Measurements from ENCODE around the gene ADGRG4.
"Not testable (repeated sequence)": the region's sequence is repeated elsewhere in the genome, so short reads cannot be mapped to it uniquely, and the experiment has no call there.

Gene ADGRG4

GRCh38 chrX:136431625-136432024 is 130.9 kb downstream of the ADGRG4 start:
- no peak overlapping the region for H3K4me3 ChIP-seq (replicated peaks; ENCODE audit: low read depth, low read length)
- no peak for DNase-seq (ENCODE audit: extremely low read depth, low read depth)
- TF ChIP-seq, protein P1, sequence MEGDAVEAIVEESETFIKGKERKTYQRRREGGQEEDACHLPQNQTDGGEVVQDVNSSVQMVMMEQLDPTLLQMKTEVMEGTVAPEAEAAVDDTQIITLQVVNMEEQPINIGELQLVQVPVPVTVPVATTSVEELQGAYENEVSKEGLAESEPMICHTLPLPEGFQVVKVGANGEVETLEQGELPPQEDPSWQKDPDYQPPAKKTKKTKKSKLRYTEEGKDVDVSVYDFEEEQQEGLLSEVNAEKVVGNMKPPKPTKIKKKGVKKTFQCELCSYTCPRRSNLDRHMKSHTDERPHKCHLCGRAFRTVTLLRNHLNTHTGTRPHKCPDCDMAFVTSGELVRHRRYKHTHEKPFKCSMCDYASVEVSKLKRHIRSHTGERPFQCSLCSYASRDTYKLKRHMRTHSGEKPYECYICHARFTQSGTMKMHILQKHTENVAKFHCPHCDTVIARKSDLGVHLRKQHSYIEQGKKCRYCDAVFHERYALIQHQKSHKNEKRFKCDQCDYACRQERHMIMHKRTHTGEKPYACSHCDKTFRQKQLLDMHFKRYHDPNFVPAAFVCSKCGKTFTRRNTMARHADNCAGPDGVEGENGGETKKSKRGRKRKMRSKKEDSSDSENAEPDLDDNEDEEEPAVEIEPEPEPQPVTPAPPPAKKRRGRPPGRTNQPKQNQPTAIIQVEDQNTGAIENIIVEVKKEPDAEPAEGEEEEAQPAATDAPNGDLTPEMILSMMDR (IDR thresholded peaks at IDR 0.05; ENCODE audit: low read depth, low read length, missing control alignments) = no peak

GRCh38 chrX:136437774-136438173 is 137.0 kb downstream of the ADGRG4 start:
- DNase-seq (ENCODE audit: extremely low read depth, low read depth) = no peak
- no peak overlapping the region for H3K4me3 ChIP-seq (replicated peaks; ENCODE audit: low read depth, low read length)
- TF ChIP-seq, protein P1 (IDR thresholded peaks at IDR 0.05; ENCODE audit: low read depth, low read length, missing control alignments) = no peak

DNA sequence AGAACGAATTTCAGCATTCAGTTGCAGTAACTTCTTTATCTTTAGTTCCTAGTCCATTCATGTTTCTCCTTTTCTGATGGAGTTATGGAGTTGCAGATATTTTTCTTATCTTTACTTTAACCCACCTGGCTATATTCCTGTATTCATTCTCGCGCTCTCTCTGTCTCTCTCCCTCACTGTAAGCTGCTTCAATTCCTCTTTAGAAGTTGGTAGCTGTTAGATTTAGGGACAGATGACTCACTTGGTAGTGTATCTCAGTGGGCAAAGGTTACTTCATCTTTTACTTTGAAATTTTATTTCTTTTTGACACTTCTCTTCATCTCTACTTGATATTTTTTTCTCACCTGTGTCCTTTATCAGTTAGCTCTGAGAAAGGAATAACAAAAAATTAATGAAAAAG is 137.4 kb downstream of the ADGRG4 start:
- DNase-seq (ENCODE audit: extremely low read depth, low read depth) = no peak
- TF ChIP-seq, protein P1 (IDR thresholded peaks at IDR 0.05; ENCODE audit: low read depth, low read length, missing control alignments) = no peak
- no peak overlapping the region for H3K4me3 ChIP-seq (replicated peaks; ENCODE audit: low read depth, low read length)

DNA sequence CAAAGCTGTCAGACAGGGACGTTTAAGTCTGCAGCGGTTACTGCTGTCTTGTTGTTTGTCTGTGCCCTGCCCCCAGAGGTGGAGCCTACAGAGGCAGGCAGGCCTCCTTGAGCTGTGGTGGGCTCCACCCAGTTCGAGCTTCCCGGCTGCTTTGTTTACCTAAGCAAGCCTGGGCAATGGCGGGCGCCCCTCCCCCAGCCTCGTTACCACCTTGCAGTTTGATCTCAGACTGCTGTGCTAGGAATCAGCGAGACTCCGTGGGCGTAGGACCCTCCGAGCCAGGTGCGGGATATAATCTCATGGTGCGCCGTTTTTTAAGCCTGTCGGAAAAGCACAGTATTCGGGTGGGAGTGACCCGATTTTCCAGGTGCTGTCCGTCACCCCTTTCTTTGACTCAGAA is 144.9 kb downstream of the ADGRG4 start:
- H3K4me3 ChIP-seq (replicated peaks; ENCODE audit: low read depth, low read length); DNase-seq (ENCODE audit: extremely low read depth, low read depth): not testable (repeated sequence)

- no peak overlapping the region for H3K4me3 ChIP-seq (replicated peaks; ENCODE audit: low read depth, low read length)
- no peak for DNase-seq (ENCODE audit: extremely low read depth, low read depth)
- TF ChIP-seq, protein P1 (IDR thresholded peaks at IDR 0.05; ENCODE audit: low read depth, low read length, missing control alignments) = no peak
Measured at GRCh38 chrX:136446208-136446607, 145.4 kb downstream of the ADGRG4 start.

GRCh38 chrX:136447308-136447707 is 146.5 kb downstream of the ADGRG4 start:
- no peak for DNase-seq (ENCODE audit: extremely low read depth, low read depth)
- TF ChIP-seq, protein P1 (IDR thresholded peaks at IDR 0.05; ENCODE audit: low read depth, low read length, missing control alignments) = no peak
- no peak overlapping the region for H3K4me3 ChIP-seq (replicated peaks; ENCODE audit: low read depth, low read length)

DNA sequence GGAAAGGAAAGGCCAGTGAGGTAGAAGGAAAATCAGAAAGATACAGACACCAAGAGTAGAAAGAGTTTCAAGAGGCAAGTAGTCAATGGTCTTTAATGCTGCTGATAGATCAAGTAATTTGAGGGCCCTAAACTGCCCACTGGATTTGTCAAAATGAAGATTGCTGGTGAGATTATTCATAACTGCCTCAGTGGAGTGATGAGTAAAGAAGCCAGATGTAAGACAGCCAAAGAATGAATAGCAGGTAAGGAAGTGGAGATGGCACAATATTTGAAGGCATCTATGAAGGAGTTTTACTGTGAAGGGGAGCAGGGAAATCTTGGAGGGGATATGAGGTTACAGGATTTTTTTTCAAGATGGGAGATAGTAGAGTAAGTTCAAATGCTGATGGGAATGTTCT is 147.2 kb downstream of the ADGRG4 start:
- TF ChIP-seq, protein P1 (IDR thresholded peaks at IDR 0.05; ENCODE audit: low read depth, low read length, missing control alignments) = no peak
- no peak for DNase-seq (ENCODE audit: extremely low read depth, low read depth)
- no peak overlapping the region for H3K4me3 ChIP-seq (replicated peaks; ENCODE audit: low read depth, low read length)
